GM21528 (cell line): ENCODE data around the gene TRIM9.

Experiments
- ATAC-seq: cut with Tn5 transposase; IDR thresholded peaks from one replicate; pipeline ENCODE4 v1.9.1; 2021; ENCODE audit warnings: mild to moderate bottlenecking, moderate library complexity; ENCODE audit not compliant: unreplicated experiment, low FRiP score

The TRIM9 gene

DNA sequence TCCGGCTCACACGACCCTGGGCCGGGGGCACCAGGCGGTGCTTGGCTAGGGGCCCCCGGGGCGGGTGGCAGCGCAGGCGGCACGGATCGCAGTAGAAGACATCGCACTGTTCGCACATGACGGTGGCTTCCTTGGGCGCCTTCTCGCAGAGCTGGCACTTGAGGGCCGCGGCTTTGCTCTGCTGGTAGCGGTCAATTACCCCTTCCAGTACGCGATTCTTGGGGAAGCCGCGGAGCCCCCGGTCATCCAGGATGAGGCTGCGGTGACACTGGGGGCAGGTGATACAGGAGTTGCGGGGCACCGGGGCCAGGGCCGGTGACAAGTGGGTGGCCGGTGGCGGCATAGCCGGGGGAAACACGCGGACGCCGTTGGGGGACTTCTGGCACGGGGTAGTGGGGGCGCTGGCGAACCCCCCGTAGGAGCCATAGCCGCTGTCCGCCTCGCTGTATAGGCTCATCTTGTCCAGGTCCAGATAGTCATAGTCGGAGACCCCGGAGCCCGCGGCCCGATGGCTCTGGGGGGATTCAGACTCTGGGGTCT is 553 bp downstream of the TRIM9 start:
- no peak for ATAC-seq

DNA sequence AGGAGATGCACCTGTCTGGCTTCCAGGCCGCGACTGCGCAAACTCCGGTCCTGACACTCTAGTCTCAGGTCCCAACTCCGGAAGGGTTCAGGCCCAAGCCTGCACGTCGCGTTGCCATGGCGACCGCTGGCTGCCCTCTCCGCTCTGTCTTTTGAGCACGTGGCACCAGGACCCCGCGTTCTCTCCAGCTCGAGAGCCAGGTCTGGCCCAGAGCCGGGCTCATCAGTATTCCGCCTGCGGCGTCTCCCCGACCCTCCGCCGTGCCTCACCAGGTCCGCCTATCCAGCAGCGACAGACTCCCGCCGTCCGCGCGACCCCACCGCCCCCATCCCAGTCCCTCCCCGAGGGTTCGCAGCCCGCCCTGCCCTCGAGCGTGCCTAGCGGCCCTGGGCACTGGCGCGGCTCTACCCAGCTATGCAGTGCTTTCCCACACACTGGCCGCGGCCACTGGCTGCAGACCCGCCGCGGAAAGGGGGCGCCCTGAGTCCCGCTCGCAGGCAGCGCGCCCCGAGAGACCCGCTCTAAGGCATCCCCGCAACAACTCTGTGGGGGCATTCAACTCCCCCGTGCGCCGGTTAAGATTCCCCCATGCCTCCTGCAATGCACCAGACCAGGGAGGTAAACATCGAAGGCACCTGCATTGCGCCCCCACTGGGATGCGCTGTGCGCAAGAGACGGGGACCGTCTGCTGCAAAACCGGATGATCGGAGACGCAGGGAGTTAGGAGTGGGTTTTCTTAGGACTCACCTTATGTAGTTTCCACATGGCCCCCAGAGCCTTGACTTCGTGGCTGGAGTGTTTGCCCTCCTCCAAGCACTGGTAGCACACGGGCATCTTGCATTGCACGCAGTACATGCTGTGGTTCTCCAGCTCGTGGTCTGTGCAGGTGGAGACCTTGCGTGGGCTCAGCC is 1.3 kb downstream of the TRIM9 start:
- no peak for ATAC-seq

DNA sequence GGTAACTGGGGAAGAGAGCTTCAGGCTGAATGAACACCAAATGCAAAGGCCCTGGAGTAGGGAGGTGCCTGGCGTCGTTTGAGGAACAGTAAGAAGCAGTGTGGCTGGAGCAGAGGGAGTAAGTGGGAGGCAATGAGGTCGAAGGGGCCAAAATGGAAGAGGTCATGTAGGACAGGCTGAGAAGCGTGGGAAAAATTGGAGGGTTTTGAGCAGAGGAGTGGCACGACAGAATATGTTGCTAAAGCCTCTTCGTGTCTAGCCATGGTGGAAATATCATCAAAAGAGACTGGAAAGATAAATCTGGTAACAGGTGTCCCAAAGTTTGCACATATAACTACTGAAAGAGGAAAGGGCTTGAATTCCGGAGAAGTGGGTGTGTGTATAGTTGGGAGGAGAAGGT is 1.9 kb downstream of the TRIM9 start:
- ATAC-seq = no peak

DNA sequence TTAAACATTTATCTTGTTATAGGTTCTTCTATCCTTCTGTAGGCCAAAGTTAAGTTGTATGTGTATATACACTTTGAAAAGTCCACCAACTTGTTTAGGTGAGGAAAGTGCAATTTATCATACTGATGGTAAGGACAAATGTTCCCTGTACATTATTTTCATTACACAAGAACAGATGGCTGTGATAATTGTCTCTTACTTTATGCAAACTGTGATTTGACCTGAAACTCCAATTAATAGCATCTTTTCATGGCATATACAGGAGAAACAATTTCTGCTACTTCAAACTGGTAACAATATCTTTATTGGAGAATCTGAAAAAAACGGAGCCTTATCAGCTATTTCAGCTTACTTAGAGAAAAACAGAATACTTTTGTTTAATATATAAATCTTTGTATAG is 5.6 kb downstream of the TRIM9 start:
- no peak for ATAC-seq

DNA sequence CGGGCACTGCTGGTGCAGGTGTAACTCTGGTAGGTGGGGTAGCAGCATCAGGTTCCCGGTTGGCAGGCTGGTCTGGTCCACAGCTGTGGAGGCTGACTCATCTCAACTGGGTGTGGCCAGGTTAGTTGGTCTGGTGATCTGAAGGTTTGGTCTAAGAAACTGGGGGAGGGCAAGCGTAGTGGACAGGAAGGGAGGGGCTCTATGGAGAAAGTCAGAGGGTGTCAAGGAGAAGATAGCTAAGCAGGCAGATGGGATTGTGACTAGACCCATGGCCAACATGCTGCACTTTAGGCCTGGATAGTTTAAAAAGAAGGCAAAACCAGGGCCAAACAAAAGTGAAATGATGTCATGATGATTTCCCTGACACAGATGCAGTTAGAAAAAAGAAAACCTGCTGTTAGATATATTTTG is 7.9 kb downstream of the TRIM9 start:
- ATAC-seq = no peak

DNA sequence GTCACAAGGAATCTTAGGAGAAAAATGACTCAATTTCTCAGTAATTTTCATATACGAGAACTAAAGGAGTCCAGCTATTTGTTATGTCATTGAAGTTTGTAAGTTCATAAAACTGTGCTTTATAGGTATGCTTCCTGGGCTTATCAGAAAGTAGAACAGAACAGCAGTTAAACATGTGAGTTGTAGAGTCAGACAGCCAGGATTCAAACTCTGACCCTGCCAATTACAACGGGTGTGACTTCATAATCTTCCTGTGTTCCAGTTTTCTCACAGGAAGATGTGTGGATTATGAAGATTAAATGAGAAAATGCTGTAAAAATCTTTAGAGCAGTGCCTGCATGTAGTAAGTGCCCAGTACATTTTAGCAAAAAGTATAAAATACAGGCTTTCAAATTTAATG is 8.9 kb downstream of the TRIM9 start:
- no peak for ATAC-seq

DNA sequence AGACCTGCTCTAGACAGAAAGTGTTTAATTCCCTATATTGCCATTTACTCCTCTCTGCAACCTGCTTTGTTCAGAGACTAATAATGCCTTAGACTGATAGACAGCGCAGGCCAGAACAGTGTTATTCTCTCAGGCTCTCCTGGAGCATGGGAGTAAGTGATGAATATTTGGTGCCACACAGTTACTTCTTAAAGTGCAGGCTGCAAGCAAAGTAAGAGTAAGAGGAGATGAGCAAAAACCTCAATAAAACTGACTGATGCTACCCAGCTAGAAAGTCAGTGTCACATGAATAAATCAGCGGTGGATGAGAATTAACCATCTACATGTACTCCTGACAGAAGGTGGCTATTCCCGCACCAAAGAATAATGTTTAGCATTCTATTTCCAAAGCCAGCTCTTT is 9.9 kb downstream of the TRIM9 start:
- ATAC-seq = no peak

DNA sequence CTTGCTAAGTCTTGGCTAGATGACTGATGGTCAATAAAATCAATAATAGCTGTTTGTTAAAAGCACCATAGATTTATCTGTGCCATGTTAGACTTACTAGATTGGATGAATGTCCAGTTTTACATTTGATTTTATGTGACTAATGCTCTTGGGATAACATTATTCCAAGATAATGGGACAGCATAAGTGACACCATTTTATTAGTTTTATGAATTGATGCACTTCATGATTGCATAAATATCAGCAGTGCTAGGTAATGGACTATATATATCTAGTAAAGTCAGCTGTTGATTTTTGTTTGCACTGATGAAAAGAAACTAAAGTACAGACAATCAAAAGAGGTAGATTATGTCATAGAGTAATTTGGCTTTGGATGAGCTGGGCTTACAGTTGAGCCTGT is 10.4 kb downstream of the TRIM9 start:
- ATAC-seq = no peak

DNA sequence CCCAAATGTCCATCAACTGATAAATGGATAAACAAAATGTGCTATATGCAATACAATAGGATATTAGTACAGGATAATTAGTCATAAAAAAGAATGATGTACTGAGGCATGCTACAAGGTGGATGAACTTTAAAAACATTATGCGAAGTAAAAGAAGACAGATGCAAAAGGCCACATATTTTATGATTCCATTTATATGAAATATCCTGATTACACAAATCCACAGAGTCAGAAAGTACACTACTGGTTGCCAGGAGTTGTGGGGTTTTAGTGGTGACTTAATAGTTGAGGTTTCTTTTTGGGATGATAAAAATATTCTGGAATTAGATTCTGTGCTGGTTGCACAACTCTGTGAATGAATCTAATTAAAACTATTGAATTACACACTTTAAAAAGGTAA is 12.6 kb downstream of the TRIM9 start:
- no peak for ATAC-seq

DNA sequence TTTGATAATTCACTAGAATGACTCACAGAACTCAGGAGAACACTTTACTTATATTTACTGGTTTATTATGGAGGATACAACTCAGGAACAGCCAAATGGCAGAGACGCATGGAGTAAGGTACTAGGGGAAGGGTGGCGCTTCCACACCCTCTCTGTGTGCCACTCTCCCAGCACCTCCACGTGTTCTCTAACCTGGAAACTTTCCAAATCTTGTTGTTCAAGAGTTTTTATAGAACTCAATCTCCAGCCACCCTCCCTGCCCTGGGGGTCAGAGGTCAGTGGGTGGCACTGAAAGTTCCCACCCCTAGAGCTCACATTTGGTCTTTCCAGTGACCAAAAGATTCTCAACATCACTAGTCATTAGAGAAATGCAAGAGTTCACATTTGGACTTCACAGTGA is 13.2 kb downstream of the TRIM9 start:
- ATAC-seq = no peak

DNA sequence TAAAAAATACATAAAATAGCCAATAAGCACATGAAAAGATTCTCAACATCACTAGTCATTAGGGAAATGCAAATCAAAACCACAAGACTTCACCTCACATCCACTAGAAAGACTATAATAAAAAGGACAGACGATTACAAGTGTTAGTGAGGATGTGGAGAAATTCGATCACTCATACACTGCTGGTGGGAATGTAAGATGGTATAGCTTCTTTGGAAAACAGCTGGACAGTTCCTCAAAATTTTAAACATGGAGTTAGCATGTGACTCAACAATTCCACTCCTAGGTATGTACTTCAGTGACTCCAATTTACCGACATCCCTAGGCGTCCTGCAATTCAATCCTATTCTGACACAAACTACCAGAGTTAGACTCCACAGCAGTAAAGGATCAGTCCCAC is 13.7 kb downstream of the TRIM9 start:
- ATAC-seq = no peak

DNA sequence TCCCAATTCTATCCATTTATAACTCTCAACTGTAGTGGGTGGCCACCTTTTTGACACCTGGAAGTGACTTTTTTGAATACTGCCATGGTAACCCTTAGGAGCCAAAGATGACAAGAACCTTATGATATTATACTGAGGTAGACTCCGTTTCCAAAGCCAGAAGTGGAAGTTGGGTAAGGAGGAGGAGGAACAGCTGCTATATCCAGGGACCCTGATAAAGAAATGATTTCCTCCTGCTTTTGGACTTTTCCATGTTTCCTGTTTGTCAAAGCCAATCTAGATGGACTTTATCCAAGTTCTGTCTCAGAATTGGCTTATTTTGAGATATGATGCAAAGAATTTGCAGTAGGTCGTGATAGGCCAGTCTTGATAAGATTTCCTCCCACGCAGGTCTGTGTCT is 14.3 kb downstream of the TRIM9 start:
- ATAC-seq = no peak

DNA sequence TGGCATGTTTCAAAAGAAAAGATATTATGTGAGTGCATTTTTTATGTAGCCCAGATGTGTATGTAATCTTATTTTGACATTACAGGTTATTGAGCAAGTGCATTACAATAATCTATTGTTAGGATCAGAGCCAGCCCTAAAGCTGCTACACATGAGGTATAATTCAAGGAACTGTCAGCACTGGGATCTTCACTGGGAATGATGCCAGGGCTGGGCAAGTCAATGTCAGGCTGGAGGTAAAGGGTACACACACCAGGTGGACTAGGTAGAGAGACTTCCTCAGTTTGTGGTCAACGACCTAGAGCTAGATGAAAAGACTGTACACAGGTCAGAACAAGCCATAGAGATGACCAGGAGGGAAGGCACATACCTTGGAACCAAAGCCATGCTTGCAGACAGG is 15.4 kb downstream of the TRIM9 start:
- no peak for ATAC-seq

DNA sequence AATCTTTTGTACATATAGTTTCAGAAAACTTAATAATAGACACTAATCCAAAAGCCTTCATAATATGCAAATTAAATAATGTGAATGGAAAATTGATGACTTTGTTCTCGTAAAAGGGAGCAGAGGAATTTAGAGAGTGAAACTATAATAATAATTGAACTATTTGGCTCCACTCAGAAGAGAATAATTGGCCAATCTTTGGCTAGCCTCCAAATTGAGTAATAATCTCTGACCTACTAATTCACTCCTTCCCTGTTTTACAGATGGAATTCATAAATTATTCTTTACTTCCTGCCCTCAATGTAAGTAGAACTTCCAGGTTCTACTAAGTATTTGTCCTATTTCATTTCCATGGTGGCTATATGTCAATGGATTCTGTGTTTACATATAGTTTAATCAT is 15.8 kb downstream of the TRIM9 start:
- ATAC-seq = no peak

DNA sequence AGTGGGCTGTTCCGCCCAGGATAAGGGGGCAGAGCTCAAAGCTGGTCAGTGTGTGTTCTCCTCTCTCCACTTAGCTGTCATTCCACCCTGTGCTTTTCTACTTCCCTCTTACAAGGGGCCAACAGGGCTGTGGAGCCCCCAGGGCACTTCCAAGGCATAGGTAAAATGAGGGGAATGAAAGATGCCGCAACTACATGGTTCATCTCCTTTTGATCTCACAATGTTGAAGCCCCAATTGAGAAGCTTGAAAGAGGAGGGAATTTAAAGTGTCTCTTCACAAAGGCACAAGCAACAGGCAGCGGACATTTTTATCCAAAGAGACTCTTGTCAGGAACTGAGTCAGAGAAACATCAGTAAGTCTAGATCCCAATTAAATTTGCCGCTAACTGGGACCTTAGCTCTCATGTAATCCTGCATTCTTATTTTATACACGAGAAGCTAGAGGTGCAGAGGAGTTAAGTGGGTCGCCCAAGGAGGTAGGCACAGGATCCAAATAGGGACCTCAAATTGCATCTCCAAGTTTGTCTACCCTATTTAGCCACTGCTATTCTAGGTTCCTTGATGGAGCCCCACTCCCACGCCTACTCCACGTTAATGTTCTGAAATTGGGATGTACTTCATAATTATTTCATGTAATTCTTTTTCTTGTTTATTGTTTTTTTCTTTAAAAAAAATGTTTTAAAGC is 20.1 kb downstream of the TRIM9 start:
- ATAC-seq = no peak

DNA sequence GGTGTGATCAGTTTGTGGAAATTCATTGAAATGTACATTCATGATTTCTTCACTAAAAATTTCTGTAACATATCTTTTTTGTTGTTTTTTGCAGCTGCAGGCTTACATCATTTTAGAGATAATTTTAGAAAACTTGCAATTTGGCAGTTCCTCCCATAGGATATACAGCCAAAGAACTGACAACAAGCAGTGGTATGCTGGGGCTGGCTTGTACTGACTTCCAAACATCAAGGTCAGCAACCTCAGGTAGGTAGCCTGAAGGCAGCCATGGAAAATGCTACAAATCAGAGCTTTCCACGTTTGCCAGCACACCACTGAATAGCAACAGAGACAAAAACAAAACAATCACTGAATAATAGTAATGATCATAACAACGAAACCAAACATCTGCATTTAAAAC is 21.2 kb downstream of the TRIM9 start:
- no peak for ATAC-seq

DNA sequence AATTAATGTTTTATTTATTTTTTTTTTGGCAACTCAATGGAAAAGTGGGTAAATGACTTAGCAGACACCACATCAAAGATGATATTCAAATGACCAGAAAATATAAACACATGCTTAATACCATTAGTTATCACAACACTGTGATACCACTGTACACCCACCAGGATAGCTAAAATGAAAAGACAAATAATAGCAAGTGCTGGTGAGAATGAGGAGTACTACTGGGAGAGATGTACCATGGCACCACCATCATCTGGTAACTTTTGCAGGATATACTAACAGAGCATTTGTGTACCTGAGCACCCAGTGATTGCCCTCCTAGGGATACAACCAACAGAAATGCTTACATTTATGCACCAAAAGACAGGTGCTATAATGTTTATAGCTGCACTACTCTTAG is 21.9 kb downstream of the TRIM9 start:
- ATAC-seq = no peak

DNA sequence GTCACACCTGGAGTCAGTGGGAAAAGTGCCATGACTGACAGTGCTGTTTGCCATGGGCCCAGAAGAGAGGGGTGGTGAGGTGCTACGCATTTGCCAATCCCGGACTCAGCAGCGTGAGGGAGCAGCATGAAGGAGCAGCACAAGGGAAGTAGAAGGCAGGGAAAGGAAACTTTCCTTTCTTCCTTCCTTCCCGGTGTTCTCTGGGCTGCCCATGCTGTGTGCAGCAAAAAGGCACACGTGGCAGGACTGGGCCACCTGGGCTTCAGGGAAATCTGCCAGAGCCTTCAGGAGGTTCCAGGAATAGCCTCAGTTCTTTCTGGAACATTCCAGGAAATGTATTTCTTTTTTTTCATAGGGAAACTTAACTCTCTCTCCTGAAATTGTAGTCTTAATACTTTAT is 23.0 kb downstream of the TRIM9 start:
- ATAC-seq = no peak

DNA sequence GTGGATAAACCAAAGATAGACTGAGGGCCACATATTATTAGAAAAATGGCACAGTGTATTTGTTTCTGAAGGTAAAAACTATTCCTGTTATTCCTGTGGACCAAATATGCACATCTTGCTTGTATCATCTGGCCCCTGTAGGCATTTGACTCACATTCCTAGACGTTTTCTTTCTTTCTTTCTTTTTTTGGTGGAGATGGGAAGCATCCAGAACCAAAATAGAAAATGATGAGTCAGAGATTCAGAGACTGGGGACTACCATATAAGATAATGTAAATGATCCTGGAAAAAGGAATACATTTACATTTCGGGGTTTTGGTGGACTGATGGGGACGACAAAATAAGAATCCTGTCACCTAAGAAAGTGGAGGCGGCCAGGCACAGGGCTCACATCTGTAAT is 24.2 kb downstream of the TRIM9 start:
- no peak for ATAC-seq

DNA sequence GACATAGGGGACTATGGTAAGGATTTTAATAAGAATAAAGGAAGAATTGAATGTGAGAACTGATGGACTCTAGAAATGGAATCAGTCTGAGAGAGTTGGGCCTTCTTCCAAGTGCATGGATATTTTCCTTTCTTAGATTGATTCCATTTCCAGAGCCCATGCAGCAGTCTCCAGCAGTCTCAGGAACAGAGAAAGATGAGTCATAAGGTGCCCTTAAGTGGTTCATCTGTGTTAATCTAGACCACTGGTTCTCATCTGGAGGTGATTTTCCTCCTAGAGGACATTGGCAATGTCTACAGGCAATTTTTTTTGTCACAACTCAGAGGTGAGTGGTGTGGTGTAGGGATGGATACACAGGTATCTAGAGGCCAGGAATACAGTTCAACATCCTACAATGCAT is 25.9 kb downstream of the TRIM9 start:
- no peak for ATAC-seq

DNA sequence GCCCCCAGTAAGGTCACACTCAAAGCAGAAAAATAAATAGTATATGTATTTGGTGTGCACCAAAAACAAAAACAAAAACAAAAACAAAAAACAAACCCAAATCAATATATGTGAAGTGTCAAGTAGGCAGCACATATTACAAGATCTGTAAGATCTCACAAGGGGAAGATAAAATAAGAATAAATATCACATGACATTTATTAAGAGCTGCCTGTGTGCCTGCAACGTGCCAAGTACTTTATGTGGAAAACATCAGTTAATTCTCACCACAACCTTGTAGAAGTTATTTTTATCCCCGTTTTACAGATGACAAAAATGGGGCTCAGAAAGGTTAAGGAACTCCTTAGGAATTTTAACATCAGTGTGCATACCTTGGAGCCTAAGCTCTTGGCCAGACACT is 26.6 kb downstream of the TRIM9 start:
- ATAC-seq = no peak

DNA sequence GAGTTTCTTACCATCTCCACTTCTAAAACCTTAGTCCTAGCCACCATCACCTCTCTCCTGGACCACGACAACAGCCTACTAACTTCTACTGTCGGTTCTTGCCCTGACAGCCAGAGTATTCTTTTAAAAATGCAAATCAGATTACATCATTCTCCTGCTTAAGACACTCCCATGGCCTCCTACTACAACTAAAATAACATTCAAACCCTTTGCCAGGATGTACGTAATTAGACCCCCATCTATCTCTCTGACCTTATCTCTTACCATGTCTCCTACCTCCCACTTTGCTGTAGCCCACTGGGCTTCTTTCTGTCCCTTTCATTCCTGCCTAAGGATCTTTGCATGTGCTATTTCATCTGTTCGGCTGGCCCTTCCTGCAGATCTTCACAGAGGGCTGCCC is 27.6 kb downstream of the TRIM9 start:
- ATAC-seq = no peak
